GM12873 (cell line): ENCODE measurements around the gene MTRFR.

Source experiments
- TF ChIP-seq, protein P1 (sequence below): IDR thresholded peaks from 2 replicates; pipeline ENCODE4 v1.5.1; 2012; ENCODE audit warnings: low read depth, mild to moderate bottlenecking, moderate library complexity, low read length, control low read depth; ENCODE audit not compliant: insufficient read depth; ENCODE audit errors: missing control alignments

Gene MTRFR

DNA sequence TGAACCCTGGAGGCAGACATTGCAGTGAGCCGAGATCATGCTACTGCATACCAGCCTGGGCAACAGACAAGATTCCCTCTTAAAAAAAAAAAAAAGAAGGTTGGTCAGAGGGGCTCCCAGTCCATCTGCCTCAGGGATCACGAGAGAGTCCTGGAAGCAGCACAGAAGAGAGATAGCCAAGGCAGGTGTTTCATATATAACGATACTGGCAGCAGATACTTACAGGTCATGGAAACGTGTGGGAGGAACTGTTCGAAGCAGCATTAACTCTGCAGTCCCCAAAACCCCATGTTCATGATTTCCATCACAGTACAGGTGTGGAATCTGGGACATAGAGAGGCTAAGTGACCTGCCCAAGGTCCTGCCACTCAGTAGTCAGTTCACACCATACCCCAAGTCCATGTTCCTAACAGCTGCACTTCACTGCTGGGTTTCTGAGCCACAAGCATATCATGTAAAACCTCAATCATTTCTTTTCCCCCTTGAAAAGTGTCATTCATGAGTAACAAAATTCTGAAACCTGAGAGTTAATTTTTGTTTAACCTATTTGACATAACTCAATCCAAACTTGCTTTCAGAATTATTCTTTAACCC, 21.7 kb downstream of the MTRFR start:
- TF ChIP-seq, protein P1, sequence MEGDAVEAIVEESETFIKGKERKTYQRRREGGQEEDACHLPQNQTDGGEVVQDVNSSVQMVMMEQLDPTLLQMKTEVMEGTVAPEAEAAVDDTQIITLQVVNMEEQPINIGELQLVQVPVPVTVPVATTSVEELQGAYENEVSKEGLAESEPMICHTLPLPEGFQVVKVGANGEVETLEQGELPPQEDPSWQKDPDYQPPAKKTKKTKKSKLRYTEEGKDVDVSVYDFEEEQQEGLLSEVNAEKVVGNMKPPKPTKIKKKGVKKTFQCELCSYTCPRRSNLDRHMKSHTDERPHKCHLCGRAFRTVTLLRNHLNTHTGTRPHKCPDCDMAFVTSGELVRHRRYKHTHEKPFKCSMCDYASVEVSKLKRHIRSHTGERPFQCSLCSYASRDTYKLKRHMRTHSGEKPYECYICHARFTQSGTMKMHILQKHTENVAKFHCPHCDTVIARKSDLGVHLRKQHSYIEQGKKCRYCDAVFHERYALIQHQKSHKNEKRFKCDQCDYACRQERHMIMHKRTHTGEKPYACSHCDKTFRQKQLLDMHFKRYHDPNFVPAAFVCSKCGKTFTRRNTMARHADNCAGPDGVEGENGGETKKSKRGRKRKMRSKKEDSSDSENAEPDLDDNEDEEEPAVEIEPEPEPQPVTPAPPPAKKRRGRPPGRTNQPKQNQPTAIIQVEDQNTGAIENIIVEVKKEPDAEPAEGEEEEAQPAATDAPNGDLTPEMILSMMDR, result no peak

DNA sequence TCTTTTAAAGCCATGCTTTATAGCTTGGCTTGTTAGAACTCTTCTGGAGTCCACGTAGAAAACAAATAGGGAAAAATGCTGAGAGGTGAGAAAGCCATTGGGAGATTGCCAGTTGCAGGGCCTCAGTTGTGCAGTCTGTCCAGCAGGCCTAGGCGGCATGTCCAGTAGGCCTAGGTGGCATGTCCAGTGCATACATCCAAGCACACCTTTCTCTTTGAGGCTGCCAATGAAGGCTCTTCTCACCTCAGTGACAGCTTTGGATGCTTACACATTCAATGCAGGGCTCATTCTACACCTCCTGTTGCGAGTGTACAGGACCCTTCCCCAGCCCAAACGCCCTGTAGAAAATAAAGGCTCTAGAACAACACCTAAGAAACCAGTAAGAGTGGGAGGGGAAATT, 25.4 kb downstream of the MTRFR start:
- TF ChIP-seq, protein P1, result no peak

DNA sequence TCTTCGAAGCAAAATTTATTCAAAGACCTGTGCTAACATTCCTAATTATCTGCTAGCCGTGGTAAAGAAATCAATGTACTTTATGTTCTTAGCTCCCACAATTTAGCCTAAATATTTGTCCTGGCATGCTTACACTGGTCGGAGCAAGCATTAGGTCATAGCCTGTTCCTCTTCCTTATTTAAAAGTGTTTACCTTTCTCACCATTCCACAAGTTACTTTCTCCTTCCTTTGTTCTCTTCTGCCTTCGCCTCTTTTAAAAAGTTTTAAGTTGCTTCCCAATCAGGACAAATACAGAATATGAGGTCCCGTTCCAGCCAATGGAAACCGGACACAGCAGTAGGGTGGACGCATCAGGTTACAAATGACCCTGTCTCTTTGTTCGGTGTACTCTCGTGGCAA, 26.8 kb downstream of the MTRFR start:
- TF ChIP-seq, protein P1, result no peak

DNA sequence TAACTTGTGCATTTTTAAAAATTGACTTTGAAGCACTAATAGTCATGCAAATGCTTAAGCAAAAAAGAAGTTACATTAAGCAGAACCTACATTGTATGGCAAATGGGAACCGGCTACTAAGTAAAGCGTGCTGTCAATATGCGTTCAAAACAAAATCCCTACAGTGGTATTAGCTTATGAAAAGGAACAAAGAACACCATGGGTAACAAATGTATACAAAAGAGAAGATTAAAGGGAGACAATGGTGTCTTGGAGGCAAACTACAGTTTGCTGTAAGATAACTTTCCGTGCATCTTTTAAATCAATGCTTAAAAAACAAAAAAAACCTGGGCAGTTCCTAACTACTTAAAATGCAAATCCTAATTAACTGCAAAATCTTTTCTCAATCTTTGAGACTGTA, 28.0 kb downstream of the MTRFR start:
- TF ChIP-seq, protein P1, result no peak

DNA sequence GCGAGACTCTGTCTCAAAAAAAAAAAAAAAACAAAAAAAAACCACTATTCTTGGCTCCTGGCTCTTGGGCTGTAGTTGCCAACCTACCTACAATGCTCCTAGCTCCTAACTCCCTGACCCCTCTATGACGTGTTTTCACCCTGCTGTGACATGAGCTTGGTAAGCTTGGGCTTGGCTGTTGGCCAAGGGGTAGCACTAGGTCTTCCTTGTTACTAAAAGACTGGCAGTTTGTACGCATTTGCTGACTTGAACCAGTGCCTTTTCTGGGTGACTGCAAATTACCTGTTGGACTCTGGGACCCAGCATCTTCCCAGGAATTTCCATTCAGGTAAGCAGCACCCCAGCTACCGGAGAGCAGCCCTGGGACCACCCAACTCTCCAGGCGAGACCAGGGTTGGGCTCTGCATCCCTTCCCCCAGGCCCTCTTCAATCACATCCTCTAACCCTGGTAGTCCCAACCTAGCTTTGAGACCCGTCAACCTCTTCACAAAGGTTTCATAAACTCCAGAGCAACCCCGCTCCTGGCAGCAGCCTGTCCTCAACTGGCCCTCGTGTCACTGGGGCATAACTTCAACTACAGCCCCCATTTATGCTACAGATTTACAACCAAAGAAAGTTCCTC, 30.1 kb downstream of the MTRFR start:
- TF ChIP-seq, protein P1, result no peak

DNA sequence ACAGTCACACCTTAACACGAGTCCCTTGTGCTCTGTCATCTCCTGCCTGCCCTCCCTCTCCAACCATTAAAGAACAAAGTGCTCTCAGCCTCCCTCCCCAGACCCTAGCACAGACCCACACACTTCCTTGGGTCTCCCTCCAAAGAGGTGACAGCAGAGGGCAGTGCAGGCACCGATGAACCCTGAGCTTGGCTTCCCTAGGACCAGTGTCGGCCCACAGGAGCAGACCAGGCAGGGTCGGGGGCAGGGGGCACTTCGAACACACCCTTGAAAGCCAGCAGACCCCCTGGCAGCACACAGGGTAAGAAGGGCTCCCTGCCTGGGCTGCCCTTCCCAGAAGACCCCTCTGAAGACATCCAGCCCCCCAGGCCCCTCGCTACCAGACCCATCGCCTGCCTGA, 31.4 kb downstream of the MTRFR start:
- TF ChIP-seq, protein P1, result peak; percentile 52

DNA sequence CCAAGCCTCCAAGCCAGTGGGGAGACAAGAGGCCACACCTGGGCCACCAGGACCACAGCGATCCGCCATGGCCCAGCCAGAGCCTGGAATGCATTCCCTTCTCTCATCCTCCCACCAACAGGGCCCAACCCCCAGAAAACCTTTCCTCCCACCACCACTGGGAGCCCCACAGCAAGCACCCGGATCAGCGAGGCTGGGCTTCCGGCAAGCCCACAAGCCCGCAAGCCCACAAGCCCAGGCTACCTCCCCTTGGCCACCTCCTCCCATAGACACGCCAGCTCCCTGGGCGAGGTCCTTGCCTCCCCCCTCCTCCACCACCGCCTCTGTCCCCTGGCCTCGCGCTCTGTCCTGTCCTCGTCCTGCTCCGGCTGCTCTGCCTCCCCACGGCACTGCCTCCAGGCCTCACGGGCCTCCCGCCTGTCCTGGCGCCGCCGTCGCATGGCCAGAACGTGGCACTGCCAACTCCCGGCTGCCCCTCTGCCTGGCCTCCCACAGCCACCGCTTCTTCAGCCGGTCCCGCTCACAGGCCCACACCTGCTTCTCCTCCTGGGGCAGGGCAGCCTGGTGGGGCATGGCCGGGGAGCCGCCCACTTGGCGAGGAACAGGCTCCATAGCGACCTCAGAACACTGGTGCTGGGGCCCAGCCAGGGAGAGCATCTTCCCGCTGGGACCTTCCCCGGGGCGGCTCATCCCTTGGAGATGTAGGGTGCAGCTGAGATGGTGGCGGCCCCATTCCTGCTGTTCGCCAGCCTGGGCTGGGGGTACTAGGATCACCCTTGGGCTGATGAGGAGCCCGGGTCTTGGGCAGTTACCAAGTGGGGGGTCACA, 32.8 kb downstream of the MTRFR start:
- TF ChIP-seq, protein P1, result no peak
